WERI-Rb-1 (cell line): Measurements from ENCODE around the gene PTPRG.

Experiments
- DNase-seq: peaks from one replicate; pipeline ENCODE4 v3.0.0-alpha.2; 2020
- H3K27ac ChIP-seq: fragments of 250-450 bp; sonication (Bioruptor Pico); 2 replicates; pipeline ENCODE4 v1.5.1; 2020; ENCODE audit warnings: mild to moderate bottlenecking, moderate library complexity
- H3K27me3 ChIP-seq: fragments of 250-450 bp; sonication (Bioruptor Pico); 2 replicates; pipeline ENCODE4 v1.5.1; 2021; ENCODE audit warnings: mild to moderate bottlenecking, low read depth, moderate library complexity; ENCODE audit not compliant: insufficient read depth, severe bottlenecking
- H3K36me3 ChIP-seq: fragments of 250-450 bp; sonication (Bioruptor Pico); 2 replicates; pipeline ENCODE4 v1.5.1; 2020; ENCODE audit warnings: mild to moderate bottlenecking, moderate library complexity
- H3K4me3 ChIP-seq: 2 replicates; pipeline ENCODE4 v1.5.1; 2011; ENCODE audit warnings: low read depth, mild to moderate bottlenecking, control low read depth, low read length
- H3K9me3 ChIP-seq: fragments of 250-450 bp; sonication (Bioruptor Pico); 2 replicates; pipeline ENCODE4 v1.5.1; 2021; ENCODE audit warnings: mild to moderate bottlenecking, moderate library complexity; ENCODE audit not compliant: severe bottlenecking
- CTCF ChIP-seq: IDR thresholded peaks from 2 replicates; pipeline ENCODE4 v1.5.1; 2011; ENCODE audit warnings: low read depth, mild to moderate bottlenecking, control low read depth, inconsistent platforms, low read length

Gene PTPRG

GRCh38 chr3:62300617-62301016 lies 739.2 kb downstream of the PTPRG start:
- H3K36me3 ChIP-seq: peaks cover 4% of the 10 kb centered on the region; the same call in 1 of the 2 replicates
- no peak for TF ChIP-seq CTCF
- no peaks in the 10 kb centered on the region for H3K27me3 ChIP-seq
- peaks cover 2% of the 10 kb centered on the region for H3K9me3 ChIP-seq
- DNase-seq: no peak
- H3K27ac ChIP-seq: no peak overlapping the region
- no peak overlapping the region for H3K4me3 ChIP-seq

GRCh38 chr3:62312201-62312600 lies 750.8 kb downstream of the PTPRG start:
- Histone ChIP-seq H3K27ac (no peak overlapping the region), H3K4me3 (no peak overlapping the region), H3K36me3 (no peaks in the 10 kb centered on the region; the same call in 1 of the 2 replicates), H3K27me3 (no peaks in the 10 kb centered on the region), H3K9me3 (no peaks in the 10 kb centered on the region)
- no peak for TF ChIP-seq CTCF
- no peak for DNase-seq

DNA sequence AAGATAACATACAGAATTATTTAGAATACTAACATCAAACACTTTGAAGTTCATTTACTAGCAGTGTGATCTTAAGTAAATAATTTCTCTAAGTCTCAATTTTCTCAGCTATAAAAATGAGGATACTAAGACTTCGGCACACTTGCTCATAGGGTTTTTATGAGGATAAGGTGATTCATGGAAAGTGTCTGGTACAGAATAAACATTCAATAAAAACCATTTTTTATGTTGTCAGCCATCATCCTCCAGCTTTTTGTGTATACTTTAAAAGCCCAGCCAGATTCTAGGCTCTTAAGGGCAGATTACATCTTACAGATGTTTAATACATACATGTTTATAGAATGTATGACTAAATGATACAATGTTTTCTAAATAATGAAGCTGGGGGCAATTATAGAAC lies 755.2 kb downstream of the PTPRG start:
- Histone ChIP-seq H3K27ac (no peak overlapping the region), H3K27me3 (no peaks in the 10 kb centered on the region), H3K9me3 (no peaks in the 10 kb centered on the region), H3K4me3 (no peak overlapping the region), H3K36me3 (peaks cover 19% of the 10 kb centered on the region)
- no peak for TF ChIP-seq CTCF
- no peak for DNase-seq

DNA sequence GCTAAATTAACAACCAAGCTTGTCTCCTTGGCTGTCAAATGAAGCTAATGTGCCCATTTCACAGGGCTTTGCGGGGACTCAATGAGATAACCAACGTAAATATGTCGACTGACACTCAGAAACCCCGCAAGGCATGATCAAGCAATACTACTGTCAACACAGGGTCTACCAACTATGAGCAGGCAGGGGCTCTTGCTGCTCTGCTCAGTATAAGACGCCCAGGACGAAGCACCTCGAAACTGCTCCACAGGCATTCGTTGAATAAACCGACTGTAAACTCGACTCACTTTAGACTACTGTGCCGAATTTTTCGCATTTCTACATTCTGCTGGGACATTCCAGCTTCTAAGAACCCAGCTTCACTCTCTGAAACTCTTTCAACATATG lies 757.0 kb downstream of the PTPRG start:
- Histone ChIP-seq H3K36me3 (peaks cover 37% of the 10 kb centered on the region), H3K9me3 (no peaks in the 10 kb centered on the region), H3K27me3 (no peaks in the 10 kb centered on the region), H3K27ac (peak overlapping the region; percentile 76), H3K4me3 (peak overlapping the region; percentile 74)
- DNase-seq: peak; percentile 11
- TF ChIP-seq CTCF: no peak

GRCh38 chr3:62318752-62319569 lies 757.6 kb downstream of the PTPRG start:
- Histone ChIP-seq H3K27ac (peak overlapping the region; percentile 76), H3K27me3 (no peaks in the 10 kb centered on the region), H3K9me3 (no peaks in the 10 kb centered on the region), H3K4me3 (peak overlapping the region; percentile 74), H3K36me3 (peaks cover 41% of the 10 kb centered on the region)
- no peak for TF ChIP-seq CTCF
- peak; percentile 94 for DNase-seq
